ENCODE results near the gene TREML1. TPM values are rescaled to one million over a fixed set of nuclear protein-coding genes. Genes with fewer than 3 reads are reported as not detected.
"Not testable (repeated sequence)": the region's sequence is repeated elsewhere in the genome, so short reads cannot be mapped to it uniquely, and the experiment has no call there.

TREML1 gene
- total and polyA plus RNA-seq, 2 donors (not counting 1 experiment from before 2014, with no cell fraction given) = not detected

- H3K27me3 ChIP-seq (ENCODE audit: control insufficient read depth, insufficient read depth, low read length) = no peaks in the 10 kb centered on the region
These were observed 34.6 kb downstream of the TREML1 start for GRCh38 chr6:41119508-41119907.

DNA sequence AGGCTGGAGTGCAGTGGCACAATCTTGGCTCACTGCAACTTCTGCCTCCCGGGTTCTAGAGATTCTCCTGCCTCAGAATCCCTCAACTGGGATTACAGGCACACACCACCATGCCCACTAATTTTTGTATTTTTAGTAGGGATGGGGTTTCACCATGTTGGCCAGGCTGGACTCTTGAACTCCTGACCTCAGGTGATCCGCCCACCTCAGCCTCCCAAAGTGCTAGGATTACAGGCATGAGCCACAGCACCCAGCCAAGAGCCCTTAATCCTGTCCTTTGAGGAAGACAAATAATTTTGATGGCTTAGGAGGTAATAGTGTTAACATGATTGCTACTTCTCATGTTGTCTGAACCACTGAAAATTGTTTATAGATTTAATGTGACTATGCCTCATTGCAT, 39.1 kb downstream of the TREML1 start:
- not testable (repeated sequence) for H3K27ac ChIP-seq (ENCODE audit: insufficient read depth, low read length); DNase-seq (ENCODE audit: low read depth in 2 of 2); H3K4me1 ChIP-seq (ENCODE audit: control insufficient read depth, extremely low read depth, insufficient read depth, low read length); H3K9me3 ChIP-seq (ENCODE audit: control insufficient read depth, insufficient read depth, low read depth, low read length); H3K79me2 ChIP-seq (ENCODE audit: control insufficient read depth, insufficient read depth, low read length); H4K20me1 ChIP-seq (ENCODE audit: control insufficient read depth, extremely low read depth, insufficient read depth, low read length); H3K9ac ChIP-seq (ENCODE audit: insufficient read depth, low read length); H3K4me2 ChIP-seq (ENCODE audit: extremely low read depth, insufficient read depth, low read length); H3K36me3 ChIP-seq (ENCODE audit: control insufficient read depth, insufficient read depth, low read length); H2AFZ ChIP-seq (ENCODE audit: low read length); H3K27me3 ChIP-seq (ENCODE audit: control insufficient read depth, insufficient read depth, low read length); H3K4me3 ChIP-seq (replicated peaks in 1 of 4; ENCODE audit: control extremely low read depth in 1 of 4, insufficient read depth in 1 of 4, low read depth in 3 of 4, low read length in 4 of 4)

More at GRCh38 chr6:41119508-41119907, 34.6 kb downstream of the TREML1 start:
- no peak for TF ChIP-seq EZH2 (IDR thresholded peaks at IDR 0.05; ENCODE audit: low read length, missing control alignments)
- TF ChIP-seq, protein P1, sequence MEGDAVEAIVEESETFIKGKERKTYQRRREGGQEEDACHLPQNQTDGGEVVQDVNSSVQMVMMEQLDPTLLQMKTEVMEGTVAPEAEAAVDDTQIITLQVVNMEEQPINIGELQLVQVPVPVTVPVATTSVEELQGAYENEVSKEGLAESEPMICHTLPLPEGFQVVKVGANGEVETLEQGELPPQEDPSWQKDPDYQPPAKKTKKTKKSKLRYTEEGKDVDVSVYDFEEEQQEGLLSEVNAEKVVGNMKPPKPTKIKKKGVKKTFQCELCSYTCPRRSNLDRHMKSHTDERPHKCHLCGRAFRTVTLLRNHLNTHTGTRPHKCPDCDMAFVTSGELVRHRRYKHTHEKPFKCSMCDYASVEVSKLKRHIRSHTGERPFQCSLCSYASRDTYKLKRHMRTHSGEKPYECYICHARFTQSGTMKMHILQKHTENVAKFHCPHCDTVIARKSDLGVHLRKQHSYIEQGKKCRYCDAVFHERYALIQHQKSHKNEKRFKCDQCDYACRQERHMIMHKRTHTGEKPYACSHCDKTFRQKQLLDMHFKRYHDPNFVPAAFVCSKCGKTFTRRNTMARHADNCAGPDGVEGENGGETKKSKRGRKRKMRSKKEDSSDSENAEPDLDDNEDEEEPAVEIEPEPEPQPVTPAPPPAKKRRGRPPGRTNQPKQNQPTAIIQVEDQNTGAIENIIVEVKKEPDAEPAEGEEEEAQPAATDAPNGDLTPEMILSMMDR (conservative IDR thresholded peaks at IDR 0.05 in 1 of 2, IDR thresholded peaks at IDR 0.05 in 1 of 2; ENCODE audit: low read depth in 1 of 2, low read length in 2 of 2) = no peak
- no peaks in the 10 kb centered on the region for H3K79me2 ChIP-seq (ENCODE audit: control insufficient read depth, insufficient read depth, low read length)
- H3K27ac ChIP-seq (ENCODE audit: insufficient read depth, low read length) = no peak overlapping the region
- H4K20me1 ChIP-seq (ENCODE audit: control insufficient read depth, extremely low read depth, insufficient read depth, low read length) = no peaks in the 10 kb centered on the region
- no peak overlapping the region for H3K4me2 ChIP-seq (ENCODE audit: extremely low read depth, insufficient read depth, low read length)
- H3K9me3 ChIP-seq (ENCODE audit: control insufficient read depth, insufficient read depth, low read depth, low read length) = no peaks in the 10 kb centered on the region
- no peaks in the 10 kb centered on the region for H3K36me3 ChIP-seq (ENCODE audit: control insufficient read depth, insufficient read depth, low read length)
- H3K9ac ChIP-seq (ENCODE audit: insufficient read depth, low read length) = no peak overlapping the region
- no peak overlapping the region for H2AFZ ChIP-seq (ENCODE audit: low read length)
- H3K4me1 ChIP-seq (ENCODE audit: control insufficient read depth, extremely low read depth, insufficient read depth, low read length) = no peaks in the 10 kb centered on the region
- DNase-seq (ENCODE audit: low read depth in 2 of 2) = no peak
- H3K4me3 ChIP-seq (replicated peaks in 1 of 4; ENCODE audit: control extremely low read depth in 1 of 4, insufficient read depth in 1 of 4, low read depth in 3 of 4, low read length in 4 of 4) = no peak overlapping the region

DNA sequence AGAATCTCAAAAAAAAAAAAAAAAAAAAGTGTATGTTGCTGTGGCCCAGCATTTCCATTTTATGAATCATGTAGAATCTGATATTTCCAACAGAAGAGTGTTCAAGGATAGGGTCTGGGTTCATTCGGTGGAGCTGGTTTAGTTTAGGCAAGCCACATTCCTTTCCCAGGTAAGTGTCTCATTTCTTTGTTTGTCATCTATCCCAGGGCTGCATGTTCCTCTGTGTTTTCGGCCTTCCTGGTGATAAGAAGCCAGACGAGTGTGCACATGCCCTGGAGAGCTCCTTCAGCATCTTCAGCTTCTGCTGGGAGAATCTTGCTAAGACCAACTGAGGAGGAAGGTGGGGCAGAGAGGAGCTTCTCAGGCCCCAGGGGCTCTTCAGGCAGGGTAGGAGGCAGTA, 43.1 kb downstream of the TREML1 start:
- Histone ChIP-seq H3K9ac (ENCODE audit: insufficient read depth, low read length) (no peak overlapping the region), H3K27me3 (ENCODE audit: control insufficient read depth, insufficient read depth, low read length) (no peaks in the 10 kb centered on the region), H3K4me1 (ENCODE audit: control insufficient read depth, extremely low read depth, insufficient read depth, low read length) (no peaks in the 10 kb centered on the region), H4K20me1 (ENCODE audit: control insufficient read depth, extremely low read depth, insufficient read depth, low read length) (no peaks in the 10 kb centered on the region), H3K27ac (ENCODE audit: insufficient read depth, low read length) (no peak overlapping the region), H3K79me2 (ENCODE audit: control insufficient read depth, insufficient read depth, low read length) (no peaks in the 10 kb centered on the region), H3K9me3 (ENCODE audit: control insufficient read depth, insufficient read depth, low read depth, low read length) (no peaks in the 10 kb centered on the region), H3K36me3 (ENCODE audit: control insufficient read depth, insufficient read depth, low read length) (no peaks in the 10 kb centered on the region), H3K4me2 (ENCODE audit: extremely low read depth, insufficient read depth, low read length) (no peak overlapping the region), H2AFZ (ENCODE audit: low read length) (no peak overlapping the region), H3K4me3 (replicated peaks in 1 of 4; ENCODE audit: control extremely low read depth in 1 of 4, insufficient read depth in 1 of 4, low read depth in 3 of 4, low read length in 4 of 4) (no peak overlapping the region)
- TF ChIP-seq, protein P1 (conservative IDR thresholded peaks at IDR 0.05 in 1 of 2, IDR thresholded peaks at IDR 0.05 in 1 of 2; ENCODE audit: low read depth in 1 of 2, low read length in 2 of 2) = no peak
- TF ChIP-seq EZH2 (IDR thresholded peaks at IDR 0.05; ENCODE audit: low read length, missing control alignments) = no peak
- DNase-seq (ENCODE audit: low read depth in 2 of 2) = no peak
